Measurements from ENCODE around the gene SMIM17.

The SMIM17 gene

GRCh38 chr19:56661248-56661647 lies 18.3 kb downstream of the SMIM17 start:
- DNase-seq (ENCODE audit: extremely low spot score) = no peak
- TF ChIP-seq FOXA1 (IDR thresholded peaks at IDR 0.05) (no peak), FOXM1 (IDR thresholded peaks at IDR 0.05; ENCODE audit: borderline replicate concordance) (no peak), PKNOX1 (IDR thresholded peaks at IDR 0.05) (no peak), BHLHE40 (IDR thresholded peaks at IDR 0.05; ENCODE audit: borderline replicate concordance) (no peak), TARDBP (IDR thresholded peaks at IDR 0.05) (no peak), HDGF (IDR thresholded peaks at IDR 0.05; ENCODE audit: borderline replicate concordance) (no peak), SP1 (IDR thresholded peaks at IDR 0.05) (no peak), L3MBTL2 (conservative IDR thresholded peaks at IDR 0.05) (no peak), LEF1 (IDR thresholded peaks at IDR 0.05; ENCODE audit: borderline replicate concordance) (no peak), ARNT (IDR thresholded peaks at IDR 0.05) (no peak), ZNF384 (IDR thresholded peaks at IDR 0.05) (no peak), CTBP1 (IDR thresholded peaks at IDR 0.05; ENCODE audit: borderline replicate concordance) (no peak), ELF4 (IDR thresholded peaks at IDR 0.05) (no peak), FOXK2 (IDR thresholded peaks at IDR 0.05) (no peak), NFRKB (IDR thresholded peaks at IDR 0.05) (no peak), SUZ12 (IDR thresholded peaks at IDR 0.05) (no peak)
- ChIA-PET CTCF (no interaction called here), POLR2A (no interaction called here)

DNA sequence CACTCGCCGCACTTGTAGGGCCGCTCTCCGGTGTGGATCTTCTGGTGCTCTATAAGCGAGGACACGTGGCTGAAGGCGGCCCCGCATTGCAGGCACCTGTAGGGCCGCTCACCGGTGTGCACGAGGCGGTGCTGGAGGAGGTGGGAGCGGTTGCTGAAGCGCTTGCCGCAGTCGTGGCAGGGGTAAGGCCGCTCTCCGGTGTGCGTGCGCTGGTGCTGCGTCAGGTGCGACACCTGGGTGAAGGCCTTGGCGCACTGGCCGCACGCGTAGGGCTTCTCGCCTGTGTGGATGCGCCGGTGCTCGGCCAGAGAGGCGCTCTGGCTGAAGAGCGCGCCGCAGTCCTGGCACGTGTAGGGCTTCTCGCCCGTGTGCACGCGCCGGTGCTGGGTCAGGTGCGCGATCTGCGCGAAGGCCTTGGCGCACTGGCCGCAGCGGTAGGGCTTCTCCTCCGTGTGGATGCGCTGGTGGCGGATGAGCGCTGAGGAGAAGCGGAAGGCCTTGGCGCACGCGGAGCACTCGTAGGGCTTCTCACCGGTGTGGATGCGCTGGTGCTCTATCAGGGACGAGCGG lies 21.1 kb downstream of the SMIM17 start:
- ChIA-PET CTCF (no interaction called here), POLR2A (no interaction called here)
- TF ChIP-seq FOXM1 (IDR thresholded peaks at IDR 0.05; ENCODE audit: borderline replicate concordance) (no peak), TARDBP (IDR thresholded peaks at IDR 0.05) (no peak), ZNF384 (IDR thresholded peaks at IDR 0.05) (no peak), FOXA1 (IDR thresholded peaks at IDR 0.05) (no peak), LEF1 (IDR thresholded peaks at IDR 0.05; ENCODE audit: borderline replicate concordance) (no peak), HDGF (IDR thresholded peaks at IDR 0.05; ENCODE audit: borderline replicate concordance) (no peak)
- DNase-seq (ENCODE audit: extremely low spot score) = no peak

- TF ChIP-seq HDGF (IDR thresholded peaks at IDR 0.05; ENCODE audit: borderline replicate concordance) (no peak), NFRKB (IDR thresholded peaks at IDR 0.05) (no peak), TARDBP (IDR thresholded peaks at IDR 0.05) (no peak), L3MBTL2 (conservative IDR thresholded peaks at IDR 0.05) (no peak), SUZ12 (IDR thresholded peaks at IDR 0.05) (no peak), FOXK2 (IDR thresholded peaks at IDR 0.05) (no peak), LEF1 (IDR thresholded peaks at IDR 0.05; ENCODE audit: borderline replicate concordance) (no peak), FOXM1 (IDR thresholded peaks at IDR 0.05; ENCODE audit: borderline replicate concordance) (no peak), ZNF384 (IDR thresholded peaks at IDR 0.05) (no peak), CTBP1 (IDR thresholded peaks at IDR 0.05; ENCODE audit: borderline replicate concordance) (no peak), SP1 (IDR thresholded peaks at IDR 0.05) (no peak), BHLHE40 (IDR thresholded peaks at IDR 0.05; ENCODE audit: borderline replicate concordance) (no peak), ARNT (IDR thresholded peaks at IDR 0.05) (no peak), PKNOX1 (IDR thresholded peaks at IDR 0.05) (no peak), ELF4 (IDR thresholded peaks at IDR 0.05) (no peak), FOXA1 (IDR thresholded peaks at IDR 0.05) (no peak)
- no peak for DNase-seq (ENCODE audit: extremely low spot score)
- CTCF ChIA-PET = no interaction called here
- POLR2A ChIA-PET = no interaction called here
These were observed 21.6 kb downstream of the SMIM17 start for GRCh38 chr19:56664511-56664910.

DNA sequence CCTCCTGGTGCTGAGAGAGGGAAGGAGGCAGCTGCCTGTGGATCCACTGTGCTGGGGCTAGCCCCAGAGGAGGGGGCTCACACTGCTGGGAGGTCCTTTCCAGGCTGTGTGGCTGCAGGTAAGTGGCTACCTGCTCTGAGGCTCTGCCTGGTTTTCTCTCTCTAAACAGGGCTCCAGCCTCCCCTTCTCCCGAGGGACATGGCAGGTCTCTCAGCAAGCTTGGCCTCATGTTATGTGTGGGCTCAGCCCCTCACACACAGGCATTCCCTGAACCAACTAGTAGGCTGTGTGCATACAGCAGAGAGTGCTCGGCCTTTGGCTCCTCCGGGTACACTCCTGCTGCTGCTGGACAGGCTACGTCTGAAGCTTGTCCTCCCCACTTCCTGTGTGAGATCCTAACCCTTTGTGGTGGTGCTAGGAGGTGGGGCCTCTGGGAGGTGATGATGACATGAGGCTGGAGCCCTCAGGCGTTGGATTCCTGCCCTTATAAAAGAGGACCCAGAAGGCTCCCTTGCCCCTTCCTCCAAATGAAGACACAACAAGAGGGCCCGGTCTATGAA lies 24.4 kb downstream of the SMIM17 start:
- no peak for TF ChIP-seq TARDBP (IDR thresholded peaks at IDR 0.05)
- no peak for TF ChIP-seq FOXM1 (IDR thresholded peaks at IDR 0.05; ENCODE audit: borderline replicate concordance)
- TF ChIP-seq FOXA1 (IDR thresholded peaks at IDR 0.05) = no peak
- TF ChIP-seq CTBP1 (IDR thresholded peaks at IDR 0.05; ENCODE audit: borderline replicate concordance) = no peak
- no peak for TF ChIP-seq SP1 (IDR thresholded peaks at IDR 0.05)
- no peak for TF ChIP-seq ARNT (IDR thresholded peaks at IDR 0.05)
- no peak for TF ChIP-seq ELF4 (IDR thresholded peaks at IDR 0.05)
- TF ChIP-seq ZNF384 (IDR thresholded peaks at IDR 0.05) = no peak
- no peak for TF ChIP-seq L3MBTL2 (conservative IDR thresholded peaks at IDR 0.05)
- TF ChIP-seq BHLHE40 (IDR thresholded peaks at IDR 0.05; ENCODE audit: borderline replicate concordance) = no peak
- TF ChIP-seq NFRKB (IDR thresholded peaks at IDR 0.05) = no peak
- no peak for TF ChIP-seq FOXK2 (IDR thresholded peaks at IDR 0.05)
- TF ChIP-seq HDGF (IDR thresholded peaks at IDR 0.05; ENCODE audit: borderline replicate concordance) = no peak
- no peak for DNase-seq (ENCODE audit: extremely low spot score)
- ChIA-PET POLR2A (no interaction called here), CTCF (no interaction called here)

DNA sequence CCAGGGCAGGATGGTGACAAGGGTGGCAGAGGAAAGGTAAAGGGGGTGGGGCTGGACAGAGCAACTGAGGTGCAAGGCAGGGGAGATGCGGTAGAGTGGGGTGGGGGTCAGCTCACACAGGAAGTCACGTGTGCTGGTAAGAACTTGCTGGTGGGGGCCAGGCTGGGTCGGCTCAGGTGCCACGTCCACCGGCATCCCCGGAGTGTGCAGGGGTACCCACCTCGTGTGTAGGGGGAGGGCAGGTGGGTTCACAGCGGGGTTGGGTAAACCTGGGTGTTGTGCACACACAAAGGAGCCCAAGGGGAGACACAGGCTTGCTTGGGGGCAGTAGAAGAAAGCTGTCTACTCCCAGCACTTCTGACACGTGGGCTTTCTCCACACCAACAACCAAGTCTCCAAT lies 25.7 kb downstream of the SMIM17 start:
- TF ChIP-seq FOXA1 (IDR thresholded peaks at IDR 0.05) (no peak), L3MBTL2 (conservative IDR thresholded peaks at IDR 0.05) (no peak), NFRKB (IDR thresholded peaks at IDR 0.05) (no peak), ZNF384 (IDR thresholded peaks at IDR 0.05) (no peak), PKNOX1 (IDR thresholded peaks at IDR 0.05) (no peak), CTBP1 (IDR thresholded peaks at IDR 0.05; ENCODE audit: borderline replicate concordance) (no peak), ELF4 (IDR thresholded peaks at IDR 0.05) (no peak), SP1 (IDR thresholded peaks at IDR 0.05) (no peak), SUZ12 (IDR thresholded peaks at IDR 0.05) (no peak), LEF1 (IDR thresholded peaks at IDR 0.05; ENCODE audit: borderline replicate concordance) (no peak), TARDBP (IDR thresholded peaks at IDR 0.05) (no peak), FOXM1 (IDR thresholded peaks at IDR 0.05; ENCODE audit: borderline replicate concordance) (no peak), HDGF (IDR thresholded peaks at IDR 0.05; ENCODE audit: borderline replicate concordance) (no peak), ARNT (IDR thresholded peaks at IDR 0.05) (no peak)
- ChIA-PET POLR2A (no interaction called here), CTCF (no interaction called here)
- no peak for DNase-seq (ENCODE audit: extremely low spot score)

All from HEK293T (cell line).